Caco-2 (cell line): ENCODE data around the gene ZBTB1. TPM values are rescaled to one million over a fixed set of nuclear protein-coding genes. Genes with fewer than 3 reads are reported as not detected.

Experiments used
- BruUV-seq: library from RNA; stranded (reverse); fragments of 400-500 nt; replicated peaks from 2 replicates; lab custom pipeline; 2021; lab: Mats Ljungman, UMichigan
- CTCF ChIA-PET: fragments of 300-600 bp; sonication (Branson Sonifier 250); formaldehyde crosslinking; loops from one replicate; lab custom pipeline; 2022; ENCODE audit warnings: antibody characterized with exemption; lab: Charles Lee
- POLR2A ChIA-PET: fragments of 300-600 bp; sonication (Branson Sonifier 250); formaldehyde crosslinking; loops from one replicate; lab custom pipeline; 2022; ENCODE audit warnings: antibody characterized with exemption; lab: Charles Lee
- DNase-seq, 2 experiments: peaks; one replicate each; pipeline versions ENCODE4 v3.0.0 to v3.0.0-alpha.2; 2020 to 2022
- H3K27me3 ChIP-seq: replicated peaks from 2 replicates; pipeline ENCODE4 v1.6.0; 2011; ENCODE audit warnings: low read length; ENCODE audit not compliant: control insufficient read depth, insufficient read depth
- H3K36me3 ChIP-seq: 2 replicates; pipeline ENCODE4 v1.5.1; 2011; ENCODE audit warnings: low read length; ENCODE audit not compliant: control insufficient read depth, insufficient read depth
- H3K4me1 ChIP-seq: fragments of 250-450 bp; sonication (Bioruptor Pico); 2 replicates; pipeline ENCODE4 v1.5.1; 2020; ENCODE audit warnings: mild to moderate bottlenecking
- H3K4me3 ChIP-seq: 2 replicates; pipeline ENCODE4 v1.5.1; 2011; ENCODE audit warnings: low read depth, mild to moderate bottlenecking, control low read depth, low read length
- H3K9me3 ChIP-seq: fragments of 250-450 bp; sonication (Bioruptor Pico); 2 replicates; pipeline ENCODE4 v1.5.1; 2020; ENCODE audit warnings: mild to moderate bottlenecking, moderate library complexity
- H3K27ac Mint-ChIP-seq: one replicate; pipeline ENCODE4 v1.8.0; 2022; ENCODE audit warnings: mixed read lengths; ENCODE audit not compliant: unreplicated experiment
- H3K27me3 Mint-ChIP-seq: one replicate; pipeline ENCODE4 v1.8.0; 2022; ENCODE audit warnings: mixed read lengths; ENCODE audit not compliant: insufficient read depth, unreplicated experiment
- H3K36me3 Mint-ChIP-seq: one replicate; pipeline ENCODE4 v1.8.0; 2022; ENCODE audit warnings: mild to moderate bottlenecking, mixed read lengths; ENCODE audit not compliant: insufficient read depth, unreplicated experiment
- H3K4me1 Mint-ChIP-seq: one replicate; pipeline ENCODE4 v1.8.0; 2022; ENCODE audit warnings: low read depth, mixed read lengths; ENCODE audit not compliant: unreplicated experiment
- H3K4me3 Mint-ChIP-seq: one replicate; pipeline ENCODE4 v1.8.0; 2022; ENCODE audit warnings: mild to moderate bottlenecking, moderate library complexity, mixed read lengths; ENCODE audit not compliant: unreplicated experiment
- H3K9me3 Mint-ChIP-seq: one replicate; pipeline ENCODE4 v1.8.0; 2022; ENCODE audit warnings: mixed read lengths; ENCODE audit not compliant: unreplicated experiment
- CTCF ChIP-seq, 2 experiments: fragments of 200-600 bp in 1 of 2; IDR thresholded peaks; 1 replicate in 1 of 2; 2 replicates in 1 of 2; pipeline versions ENCODE4 v1.5.1 to v1.8.0; 2011 to 2022; ENCODE audit warnings: antibody characterized with exemption in 1 of 2, control low read depth in 1 of 2, inconsistent platforms in 1 of 2, low read depth in 1 of 2, low read length in 1 of 2, mild to moderate bottlenecking in 1 of 2, moderate library complexity in 1 of 2; ENCODE audit not compliant: insufficient read depth in 1 of 2, severe bottlenecking in 1 of 2, unreplicated experiment in 1 of 2
- intact Hi-C: fragments of 100-400 bp; cut with micrococcal nuclease; formaldehyde crosslinking; loops from one replicate; pipeline ENCODE4 v1.10.0; 2022; ENCODE audit not compliant: unreplicated experiment
- total RNA-seq: library from RNA; stranded (reverse); gene quantifications from 2 replicates; pipeline ENCODE4 v1.2.3, GENCODE V29; 2022

Gene ZBTB1
- total RNA-seq, 1 experiment from 2014 or later: 34.3 TPM

- Mint-ChIP-seq H3K4me3 (no peak overlapping the region), H3K27ac (no peak overlapping the region), H3K4me1 (peaks cover 14% of the 10 kb centered on the region), H3K9me3 (no peaks in the 10 kb centered on the region), H3K27me3 (no peaks in the 10 kb centered on the region), H3K36me3 (no peaks in the 10 kb centered on the region)
- H3K36me3 ChIP-seq: no peaks in the 10 kb centered on the region
- H3K4me1 ChIP-seq: peaks cover 9% of the 10 kb centered on the region; the same call in 1 of the 2 replicates
- intact Hi-C loops: no loop called here
- no peaks in the 10 kb centered on the region for H3K27me3 ChIP-seq
- DNase-seq: no peak
- POLR2A ChIA-PET: no interaction called here
- CTCF ChIA-PET: interaction anchor here (2.0 kb wide), 1 partner anchor 131 kb away, joined by 6 read pairs; no protein-coding TSS in a partner anchor
- H3K9me3 ChIP-seq: no peaks in the 10 kb centered on the region
- no peak for TF ChIP-seq CTCF (IDR thresholded peaks at IDR 0.05; ENCODE audit: insufficient read depth in 1 of 2, low read depth in 1 of 2, low read length in 1 of 2, severe bottlenecking in 1 of 2, unreplicated experiment in 1 of 2)
- BruUV-seq: no TSS peak
- no peak overlapping the region for H3K4me3 ChIP-seq
Measured at GRCh38 chr14:64474698-64475097, 29.9 kb upstream of the ZBTB1 start.

GRCh38 chr14:64475585-64476273 is 28.8 kb upstream of the ZBTB1 start:
- no peak for DNase-seq
- no peaks in the 10 kb centered on the region for H3K27me3 Mint-ChIP-seq
- Histone ChIP-seq H3K4me3 (no peak overlapping the region), H3K27me3 (no peaks in the 10 kb centered on the region), H3K36me3 (no peaks in the 10 kb centered on the region), H3K4me1 (peaks cover 9% of the 10 kb centered on the region; the same call in 1 of the 2 replicates), H3K9me3 (no peaks in the 10 kb centered on the region)
- no peaks in the 10 kb centered on the region for H3K36me3 Mint-ChIP-seq
- no peak overlapping the region for H3K4me3 Mint-ChIP-seq
- no peaks in the 10 kb centered on the region for H3K9me3 Mint-ChIP-seq
- H3K27ac Mint-ChIP-seq: no peak overlapping the region
- TF ChIP-seq CTCF (IDR thresholded peaks at IDR 0.05; ENCODE audit: insufficient read depth in 1 of 2, low read depth in 1 of 2, low read length in 1 of 2, severe bottlenecking in 1 of 2, unreplicated experiment in 1 of 2): no peak
- intact Hi-C loops: no loop called here
- ChIA-PET CTCF (interaction anchor here (2.0 kb wide), 1 partner anchor 132 kb away, joined by 6 read pairs; no protein-coding TSS in a partner anchor), POLR2A (no interaction called here)
- H3K4me1 Mint-ChIP-seq: peaks cover 14% of the 10 kb centered on the region
- no TSS peak for BruUV-seq

DNA sequence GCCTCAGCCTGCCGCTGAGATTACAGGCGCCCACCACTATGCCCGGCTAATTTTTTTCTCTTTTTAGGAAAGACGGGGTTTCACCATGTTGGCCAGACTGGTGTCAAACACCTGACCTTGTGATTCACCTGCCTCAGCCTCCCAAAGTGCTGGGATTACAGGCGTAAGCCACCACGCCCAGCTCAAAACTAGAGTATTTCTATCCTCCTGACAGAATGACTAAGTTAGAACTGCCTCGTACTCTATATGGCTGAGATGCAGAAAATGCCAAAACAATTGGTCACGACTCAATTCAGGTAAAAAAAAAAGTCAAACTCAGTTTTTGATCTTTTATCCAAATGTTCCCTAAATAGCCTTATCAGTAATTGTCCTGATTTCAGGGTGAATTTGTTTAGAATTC is 28.1 kb upstream of the ZBTB1 start:
- TF ChIP-seq CTCF (IDR thresholded peaks at IDR 0.05; ENCODE audit: insufficient read depth in 1 of 2, low read depth in 1 of 2, low read length in 1 of 2, severe bottlenecking in 1 of 2, unreplicated experiment in 1 of 2): no peak
- DNase-seq: no peak
- Mint-ChIP-seq H3K27ac (no peak overlapping the region), H3K4me3 (no peak overlapping the region), H3K9me3 (no peaks in the 10 kb centered on the region), H3K27me3 (no peaks in the 10 kb centered on the region), H3K36me3 (no peaks in the 10 kb centered on the region), H3K4me1 (peaks cover 14% of the 10 kb centered on the region)
- ChIA-PET POLR2A (no interaction called here), CTCF (interaction anchor here (2.0 kb wide), 1 partner anchor 132 kb away, joined by 6 read pairs; no protein-coding TSS in a partner anchor)
- no peak overlapping the region for H3K4me3 ChIP-seq
- no peaks in the 10 kb centered on the region for H3K36me3 ChIP-seq
- no peaks in the 10 kb centered on the region for H3K9me3 ChIP-seq
- H3K4me1 ChIP-seq: peaks cover 9% of the 10 kb centered on the region; the same call in 1 of the 2 replicates
- BruUV-seq: no TSS peak
- no peaks in the 10 kb centered on the region for H3K27me3 ChIP-seq
- intact Hi-C loops: no loop called here
